Measurements from ENCODE around the gene PLCB1. TPM values are rescaled to one million over a fixed set of nuclear protein-coding genes. Genes with fewer than 3 reads are reported as not detected.

PLCB1 gene
- total and polyA plus RNA-seq, 2 of the 4 experiments (the other 2 are of a cell fraction) = 5.6 to 16.1 TPM

DNA sequence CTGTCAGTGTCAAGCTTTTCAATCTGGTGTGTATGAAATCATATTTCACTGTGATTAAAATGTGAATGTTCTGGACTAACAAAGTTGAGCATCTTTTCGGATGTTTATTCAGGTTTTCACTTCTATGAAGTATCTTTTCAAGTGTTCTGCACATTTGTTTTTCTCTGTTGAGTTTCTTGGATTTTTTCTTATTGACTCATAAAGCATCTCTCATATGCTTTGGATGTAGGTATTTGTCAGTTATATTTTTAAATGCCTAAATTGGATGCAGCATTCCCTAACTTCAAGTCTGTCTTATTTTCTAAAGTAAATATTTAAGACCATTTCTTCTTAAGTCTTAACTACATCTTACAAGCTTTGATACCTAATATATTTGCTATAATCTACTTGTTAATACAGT lies 398.0 kb downstream of the PLCB1 start:
- WGBS, 2 experiments (ENCODE audit: extremely low coverage in 2 of 2, insufficient read length in 1 of 2) = no CpG with 5 or more reads among the region's 1 CpG
- peaks cover 2% of the 10 kb centered on the region; the same call in 1 of the 2 replicates for H3K4me1 ChIP-seq (ENCODE audit: control insufficient read depth, insufficient read depth, low read length)
- H3K4me3 ChIP-seq (ENCODE audit: insufficient read depth, low read depth, low read length) = no peak overlapping the region
- H2BK120ac ChIP-seq (ENCODE audit: low read depth, low read length) = peak overlapping the region; percentile 24
- H3K9me3 ChIP-seq (ENCODE audit: control insufficient read depth, insufficient read depth, low read length) = no peaks in the 10 kb centered on the region
- no peak overlapping the region; the same call in 1 of the 2 replicates for H3K9ac ChIP-seq (ENCODE audit: low read depth, low read length)
- ChIA-PET CTCF (no interaction called here), POLR2A (ENCODE audit: unreplicated experiment) (no interaction called here)
- TF ChIP-seq SMC3 (IDR thresholded peaks at IDR 0.05; ENCODE audit: low read depth, low read length) = no peak
- TF ChIP-seq MAFK (IDR thresholded peaks at IDR 0.05; ENCODE audit: low read depth, low read length) = no peak
- TF ChIP-seq RFX5 (IDR thresholded peaks at IDR 0.05; ENCODE audit: low read depth, low read length) = no peak
- no peak for TF ChIP-seq CEBPB (IDR thresholded peaks at IDR 0.05; ENCODE audit: low read depth, low read length)
- TF ChIP-seq MAZ (IDR thresholded peaks at IDR 0.05; ENCODE audit: borderline replicate concordance, low read depth, low read length) = no peak
- TF ChIP-seq BHLHE40 (IDR thresholded peaks at IDR 0.05; ENCODE audit: low read depth, low read length) = no peak
- TF ChIP-seq, protein P1, sequence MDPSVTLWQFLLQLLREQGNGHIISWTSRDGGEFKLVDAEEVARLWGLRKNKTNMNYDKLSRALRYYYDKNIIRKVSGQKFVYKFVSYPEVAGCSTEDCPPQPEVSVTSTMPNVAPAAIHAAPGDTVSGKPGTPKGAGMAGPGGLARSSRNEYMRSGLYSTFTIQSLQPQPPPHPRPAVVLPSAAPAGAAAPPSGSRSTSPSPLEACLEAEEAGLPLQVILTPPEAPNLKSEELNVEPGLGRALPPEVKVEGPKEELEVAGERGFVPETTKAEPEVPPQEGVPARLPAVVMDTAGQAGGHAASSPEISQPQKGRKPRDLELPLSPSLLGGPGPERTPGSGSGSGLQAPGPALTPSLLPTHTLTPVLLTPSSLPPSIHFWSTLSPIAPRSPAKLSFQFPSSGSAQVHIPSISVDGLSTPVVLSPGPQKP (IDR thresholded peaks at IDR 0.05; ENCODE audit: borderline replicate concordance, low read depth, low read length) = no peak
- TF ChIP-seq MXI1 (IDR thresholded peaks at IDR 0.05; ENCODE audit: borderline replicate concordance, low read depth, low read length) = no peak
- TF ChIP-seq, protein P2, sequence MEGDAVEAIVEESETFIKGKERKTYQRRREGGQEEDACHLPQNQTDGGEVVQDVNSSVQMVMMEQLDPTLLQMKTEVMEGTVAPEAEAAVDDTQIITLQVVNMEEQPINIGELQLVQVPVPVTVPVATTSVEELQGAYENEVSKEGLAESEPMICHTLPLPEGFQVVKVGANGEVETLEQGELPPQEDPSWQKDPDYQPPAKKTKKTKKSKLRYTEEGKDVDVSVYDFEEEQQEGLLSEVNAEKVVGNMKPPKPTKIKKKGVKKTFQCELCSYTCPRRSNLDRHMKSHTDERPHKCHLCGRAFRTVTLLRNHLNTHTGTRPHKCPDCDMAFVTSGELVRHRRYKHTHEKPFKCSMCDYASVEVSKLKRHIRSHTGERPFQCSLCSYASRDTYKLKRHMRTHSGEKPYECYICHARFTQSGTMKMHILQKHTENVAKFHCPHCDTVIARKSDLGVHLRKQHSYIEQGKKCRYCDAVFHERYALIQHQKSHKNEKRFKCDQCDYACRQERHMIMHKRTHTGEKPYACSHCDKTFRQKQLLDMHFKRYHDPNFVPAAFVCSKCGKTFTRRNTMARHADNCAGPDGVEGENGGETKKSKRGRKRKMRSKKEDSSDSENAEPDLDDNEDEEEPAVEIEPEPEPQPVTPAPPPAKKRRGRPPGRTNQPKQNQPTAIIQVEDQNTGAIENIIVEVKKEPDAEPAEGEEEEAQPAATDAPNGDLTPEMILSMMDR (conservative IDR thresholded peaks at IDR 0.05; ENCODE audit: low read depth, low read length) = no peak
- TF ChIP-seq FOS (IDR thresholded peaks at IDR 0.05; ENCODE audit: low read depth, low read length) = no peak
- no peak for TF ChIP-seq RAD21 (IDR thresholded peaks at IDR 0.05; ENCODE audit: low read length)
- no peak for TF ChIP-seq CHD1 (IDR thresholded peaks at IDR 0.05; ENCODE audit: low read depth, low read length)
- TF ChIP-seq NFE2L2 (IDR thresholded peaks at IDR 0.05; ENCODE audit: low read depth, low read length) = no peak
- TF ChIP-seq, protein P3, sequence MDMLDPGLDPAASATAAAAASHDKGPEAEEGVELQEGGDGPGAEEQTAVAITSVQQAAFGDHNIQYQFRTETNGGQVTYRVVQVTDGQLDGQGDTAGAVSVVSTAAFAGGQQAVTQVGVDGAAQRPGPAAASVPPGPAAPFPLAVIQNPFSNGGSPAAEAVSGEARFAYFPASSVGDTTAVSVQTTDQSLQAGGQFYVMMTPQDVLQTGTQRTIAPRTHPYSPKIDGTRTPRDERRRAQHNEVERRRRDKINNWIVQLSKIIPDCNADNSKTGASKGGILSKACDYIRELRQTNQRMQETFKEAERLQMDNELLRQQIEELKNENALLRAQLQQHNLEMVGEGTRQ (IDR thresholded peaks at IDR 0.05; ENCODE audit: low read depth, low read length) = no peak
- no peak for TF ChIP-seq RCOR1 (IDR thresholded peaks at IDR 0.05; ENCODE audit: insufficient replicate concordance, low read length)
- TF ChIP-seq POLR2A (IDR thresholded peaks at IDR 0.05; ENCODE audit: low read depth, low read length) = no peak
- intact Hi-C loops (cut with micrococcal nuclease) = loop anchor here (10.0 kb wide), 1 partner anchor 595 kb away; no protein-coding TSS in a partner anchor
- in situ Hi-C loops (cut with MboI; ENCODE audit: low sequenced_read_pairs) = no loop called here
- H3K56ac ChIP-seq (ENCODE audit: extremely low read depth, insufficient read depth, low read length) = no peak overlapping the region
- H2AK9ac ChIP-seq (replicated peaks; ENCODE audit: low read depth, low read length, poor library complexity) = no peak overlapping the region
- H2BK5ac ChIP-seq (ENCODE audit: low read depth, low read length, poor library complexity, severe bottlenecking) = peak overlapping the region; percentile 6
- no peak overlapping the region for H2AK5ac ChIP-seq (ENCODE audit: low read depth, low read length)
- dilution Hi-C loops (cut with HindIII; ENCODE audit: low sequenced_read_pairs, unreplicated experiment) = no loop called here
- H3K14ac ChIP-seq (replicated peaks; ENCODE audit: low read depth, low read length) = 0 out of 2 replicates have a peak overlapping the region, but pooled peaks have one; percentile 4
- DNase-seq (peak; percentile 23), ATAC-seq (ENCODE audit: low read depth) (peak; percentile 70)
- no peak overlapping the region for H4K5ac ChIP-seq (ENCODE audit: low read depth, low read length)
- H4K8ac ChIP-seq (ENCODE audit: low read depth in 2 of 2, low read length in 2 of 2) = peak overlapping the region in 1 of 2 experiments; percentile 9; a peak in 1 of 4 replicates
- H4K91ac ChIP-seq (ENCODE audit: insufficient read depth, low read depth, low read length) = peak overlapping the region; percentile 16; the same call in 1 of the 2 replicates
- H3K27me3 ChIP-seq (ENCODE audit: control insufficient read depth, insufficient read depth, low read length) = no peaks in the 10 kb centered on the region
- H4K20me1 ChIP-seq (ENCODE audit: insufficient read depth, low read length) = no peaks in the 10 kb centered on the region
- H3K36me3 ChIP-seq (ENCODE audit: control insufficient read depth, insufficient read depth, low read length) = no peaks in the 10 kb centered on the region
- H2AFZ ChIP-seq (replicated peaks; ENCODE audit: low read length, poor library complexity) = no peak overlapping the region
- H3K4me2 ChIP-seq (ENCODE audit: low read depth, low read length) = peak overlapping the region; percentile 23; the same call in 1 of the 2 replicates
- H2BK20ac ChIP-seq (ENCODE audit: low read depth, low read length) = peak overlapping the region; percentile 30; the same call in 1 of the 2 replicates
- BruUV-seq (replicated peaks) = no TSS peak
- 0 out of 4 replicates have a peak, but pooled peaks cover 0 to 5% of the 10 kb centered on the region in 2 experiments for H3K79me1 ChIP-seq (ENCODE audit: low read depth in 1 of 2, low read length in 2 of 2)
- no peak overlapping the region for H2BK15ac ChIP-seq (ENCODE audit: low read depth, low read length)
- H3K18ac ChIP-seq (ENCODE audit: low read depth, low read length) = peak overlapping the region; percentile 33; the same call in 1 of the 2 replicates
- H3K9me1 ChIP-seq (ENCODE audit: insufficient read depth, low read length) = no peaks in the 10 kb centered on the region
- peak overlapping the region; percentile 37 for H3K27ac ChIP-seq (ENCODE audit: insufficient read depth, low read length)
- peak overlapping the region; percentile 11; the same call in 1 of the 2 replicates for H3K4ac ChIP-seq (ENCODE audit: low read depth, low read length)
- H3K23ac ChIP-seq (ENCODE audit: low read depth, low read length) = no peak overlapping the region
